ENCODE measurements around the gene ERN2. TPM values are rescaled to one million over a fixed set of nuclear protein-coding genes. Genes with fewer than 3 reads are reported as not detected.

ERN2 gene
- total RNA-seq, 1 experiment from 2014 or later: 0.47 TPM

- intact Hi-C loops (cut with micrococcal nuclease): no loop called here
- TF ChIP-seq, protein P1, sequence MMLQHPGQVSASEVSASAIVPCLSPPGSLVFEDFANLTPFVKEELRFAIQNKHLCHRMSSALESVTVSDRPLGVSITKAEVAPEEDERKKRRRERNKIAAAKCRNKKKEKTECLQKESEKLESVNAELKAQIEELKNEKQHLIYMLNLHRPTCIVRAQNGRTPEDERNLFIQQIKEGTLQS (IDR thresholded peaks at IDR 0.05): no peak
- TF ChIP-seq FOSL1 (IDR thresholded peaks at IDR 0.05; ENCODE audit: low read depth) (no peak), RAD21 (IDR thresholded peaks at IDR 0.05; ENCODE audit: low read depth) (no peak), ZNF274 (IDR thresholded peaks at IDR 0.05; ENCODE audit: low read depth, low read length) (no peak), YY1 (IDR thresholded peaks at IDR 0.05; ENCODE audit: extremely low read depth, insufficient replicate concordance, low read depth, low read length) (no peak), CTCF (IDR thresholded peaks at IDR 0.05 in 2 of 3, conservative IDR thresholded peaks at IDR 0.05 in 1 of 3; ENCODE audit: borderline replicate concordance in 1 of 3, insufficient read depth in 1 of 3, low read depth in 2 of 3, low read length in 2 of 3) (no peak), CEBPB (IDR thresholded peaks at IDR 0.05; ENCODE audit: low read depth) (no peak)
- RAD21 ChIA-PET (ENCODE audit: low non-redundant PET in 1 of 2, low total read pairs in 2 of 2, uncharacterized antibody in 2 of 2, unreplicated experiment in 2 of 2): no interaction called here
Measured at GRCh38 chr16:23668225-23668624, 44.8 kb downstream of the ERN2 start.

DNA sequence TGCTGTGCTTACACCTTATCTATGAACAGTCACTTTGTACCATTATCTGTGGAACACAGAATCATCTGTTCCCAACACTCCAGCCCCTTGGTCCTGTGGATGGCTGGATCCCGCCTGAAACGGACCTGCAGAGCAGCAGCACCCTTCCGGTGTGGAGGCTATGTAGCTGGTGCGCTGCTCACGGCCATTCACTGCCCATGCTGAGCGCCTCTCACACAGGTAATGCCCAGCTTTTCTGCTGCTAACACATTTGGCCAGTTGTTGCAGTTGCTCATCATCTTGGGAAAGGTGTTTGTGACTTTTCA lies 45.7 kb downstream of the ERN2 start:
- intact Hi-C loops (cut with micrococcal nuclease): no loop called here
- H3K79me2 ChIP-seq (ENCODE audit: insufficient read depth, low read length): no peaks in the 10 kb centered on the region
- no TSS peak for BruUV-seq (replicated peaks)
- no peak overlapping the region for H3K4me3 ChIP-seq (replicated peaks in 1 of 2; ENCODE audit: low read depth in 1 of 2, low read length in 2 of 2)
- ATAC-seq: no peak
- POLR2A ChIA-PET: no interaction called here
- H3K4me1 ChIP-seq (ENCODE audit: control insufficient read depth in 1 of 2, insufficient read depth in 2 of 2, low read length in 2 of 2): no peaks in the 10 kb centered on the region
- H3K4me2 ChIP-seq (ENCODE audit: low read length): no peak overlapping the region
- no peaks in the 10 kb centered on the region for H3K27me3 ChIP-seq (ENCODE audit: insufficient read depth, low read length)
- no peak for DNase-seq (ENCODE audit: low read depth, low spot score)
- no peak overlapping the region for H2AFZ ChIP-seq (ENCODE audit: low read depth, low read length, poor library complexity, severe bottlenecking)
- H4K20me1 ChIP-seq (ENCODE audit: insufficient read depth): no peaks in the 10 kb centered on the region
- no peaks in the 10 kb centered on the region for H3K9me2 ChIP-seq (ENCODE audit: insufficient read depth)
- H3K36me3 ChIP-seq (ENCODE audit: control insufficient read depth in 1 of 2, insufficient read depth in 2 of 2, low read length in 2 of 2): peaks cover 4 to 21% of the 10 kb centered on the region in 2 experiments; a peak in 3 of 4 replicates
- no peaks in the 10 kb centered on the region for H3K9me3 ChIP-seq (ENCODE audit: control insufficient read depth in 1 of 2, insufficient read depth in 1 of 2, low read depth in 1 of 2, low read length in 2 of 2)
- RAD21 ChIA-PET (ENCODE audit: low non-redundant PET in 1 of 2, low total read pairs in 2 of 2, uncharacterized antibody in 2 of 2, unreplicated experiment in 2 of 2): no interaction called here
- H3K27ac ChIP-seq (ENCODE audit: low read depth, low read length): no peak overlapping the region
- no peak overlapping the region for H3K9ac ChIP-seq (ENCODE audit: low read length)
- CTCF ChIA-PET: interaction anchor here (0.6 kb wide), 1 partner anchor 429 kb away, joined by 3 read pairs; no protein-coding TSS in a partner anchor
- TF ChIP-seq FOSL1 (IDR thresholded peaks at IDR 0.05; ENCODE audit: low read depth): no peak
- TF ChIP-seq SP1 (IDR thresholded peaks at IDR 0.05; ENCODE audit: low read depth): no peak
- no peak for TF ChIP-seq POLR2AphosphoS5 (IDR thresholded peaks at IDR 0.05; ENCODE audit: low read depth, low read length)
- TF ChIP-seq TCF7L2 (IDR thresholded peaks at IDR 0.05; ENCODE audit: borderline replicate concordance, extremely low read depth, insufficient read depth, insufficient read length): no peak
- TF ChIP-seq CTCF (IDR thresholded peaks at IDR 0.05 in 2 of 3, conservative IDR thresholded peaks at IDR 0.05 in 1 of 3; ENCODE audit: borderline replicate concordance in 1 of 3, insufficient read depth in 1 of 3, low read depth in 2 of 3, low read length in 2 of 3): no peak
- TF ChIP-seq POLR2A (IDR thresholded peaks at IDR 0.05; ENCODE audit: borderline replicate concordance, extremely low read depth, insufficient read depth, insufficient read length): no peak
- no peak for TF ChIP-seq EGR1 (IDR thresholded peaks at IDR 0.05; ENCODE audit: low read depth)
- no peak for TF ChIP-seq ZFX (IDR thresholded peaks at IDR 0.05)
- TF ChIP-seq YY1 (IDR thresholded peaks at IDR 0.05; ENCODE audit: extremely low read depth, insufficient replicate concordance, low read depth, low read length): no peak
- TF ChIP-seq CBX3 (IDR thresholded peaks at IDR 0.05; ENCODE audit: low read depth): no peak

More at GRCh38 chr16:23668225-23668624, 44.8 kb downstream of the ERN2 start:
- Histone ChIP-seq H3K9ac (ENCODE audit: low read length) (no peak overlapping the region), H3K4me3 (replicated peaks in 1 of 2; ENCODE audit: low read depth in 1 of 2, low read length in 2 of 2) (no peak overlapping the region), H4K20me1 (ENCODE audit: insufficient read depth) (no peaks in the 10 kb centered on the region), H3K36me3 (ENCODE audit: control insufficient read depth in 1 of 2, insufficient read depth in 2 of 2, low read length in 2 of 2) (peaks cover 4 to 19% of the 10 kb centered on the region in 2 experiments; a peak in 3 of 4 replicates), H3K79me2 (ENCODE audit: insufficient read depth, low read length) (no peaks in the 10 kb centered on the region), H3K9me3 (ENCODE audit: control insufficient read depth in 1 of 2, insufficient read depth in 1 of 2, low read depth in 1 of 2, low read length in 2 of 2) (no peaks in the 10 kb centered on the region), H3K4me1 (ENCODE audit: control insufficient read depth in 1 of 2, insufficient read depth in 2 of 2, low read length in 2 of 2) (no peaks in the 10 kb centered on the region), H3K27me3 (ENCODE audit: insufficient read depth, low read length) (no peaks in the 10 kb centered on the region), H3K27ac (ENCODE audit: low read depth, low read length) (no peak overlapping the region), H3K9me2 (ENCODE audit: insufficient read depth) (no peaks in the 10 kb centered on the region), H3K4me2 (ENCODE audit: low read length) (no peak overlapping the region), H2AFZ (ENCODE audit: low read depth, low read length, poor library complexity, severe bottlenecking) (no peak overlapping the region)
- no TSS peak for BruUV-seq (replicated peaks)
- POLR2A ChIA-PET: no interaction called here
- CTCF ChIA-PET: no interaction called here
- DNase-seq (ENCODE audit: low read depth, low spot score) (no peak), ATAC-seq (no peak)
